GM23338 (cell line): ENCODE data around the gene CBLIF. TPM values are rescaled to one million over a fixed set of nuclear protein-coding genes. Genes with fewer than 3 reads are reported as not detected.

Experiments used
- ATAC-seq: fragments of 200-7000 bp; cut with Tn5 transposase; 3 replicates; pipeline ENCODE4 v1.9.1; 2020
- DNase-seq: peaks from one replicate; pipeline ENCODE4 v3.0.0-alpha.2; 2015; ENCODE audit warnings: low spot score
- H2AFZ ChIP-seq: fragments of 200-600 bp; sonication (generic); 2 replicates; pipeline ENCODE4 v1.8.0; 2016; ENCODE audit warnings: antibody characterized with exemption, mild to moderate bottlenecking, moderate library complexity
- H3F3A ChIP-seq: fragments of 200-600 bp; sonication (generic); replicated peaks from 2 replicates; pipeline ENCODE4 v1.8.0; 2017; ENCODE audit warnings: antibody characterized with exemption, mixed run types, low read depth
- H3K27ac ChIP-seq: fragments of 200-600 bp; sonication (generic); 2 replicates; pipeline ENCODE4 v1.6.1; 2016; ENCODE audit warnings: low read depth
- H3K27me3 ChIP-seq: fragments of 200-600 bp; sonication (generic); 2 replicates; pipeline ENCODE4 v1.8.0; 2016; ENCODE audit warnings: mild to moderate bottlenecking, mixed run types, moderate library complexity; ENCODE audit not compliant: insufficient read depth
- H3K36me3 ChIP-seq: fragments of 200-600 bp; sonication (generic); 2 replicates; pipeline ENCODE4 v1.8.0; 2016; ENCODE audit warnings: mild to moderate bottlenecking; ENCODE audit not compliant: insufficient read depth
- H3K4me1 ChIP-seq: fragments of 200-600 bp; sonication (generic); 2 replicates; pipeline ENCODE4 v1.8.0; 2016; ENCODE audit warnings: mild to moderate bottlenecking, moderate library complexity; ENCODE audit not compliant: insufficient read depth
- H3K4me2 ChIP-seq: fragments of 200-600 bp; sonication (generic); 2 replicates; pipeline ENCODE4 v1.7.1; 2017; ENCODE audit warnings: mixed run types
- H3K4me3 ChIP-seq: fragments of 200-600 bp; sonication (generic); 2 replicates; pipeline ENCODE4 v1.6.1; 2016; ENCODE audit warnings: mixed run types
- H3K79me2 ChIP-seq: fragments of 200-600 bp; sonication (generic); replicated peaks from 2 replicates; pipeline ENCODE4 v1.8.0; 2017; ENCODE audit warnings: mild to moderate bottlenecking; ENCODE audit not compliant: insufficient read depth
- H3K9me2 ChIP-seq: fragments of 200-600 bp; sonication (generic); 2 replicates; pipeline ENCODE4 v1.8.0; 2017; ENCODE audit not compliant: insufficient read depth
- H4K20me1 ChIP-seq: fragments of 200-600 bp; sonication (generic); replicated peaks from 2 replicates; pipeline ENCODE4 v1.8.0; 2017; ENCODE audit warnings: mild to moderate bottlenecking; ENCODE audit not compliant: insufficient read depth
- H3K27ac Mint-ChIP-seq: 2 replicates; pipeline ENCODE4 v1.8.0; 2020; ENCODE audit warnings: inconsistent platforms, mild to moderate bottlenecking, moderate library complexity, mixed read lengths
- H3K27me3 Mint-ChIP-seq: 3 replicates; pipeline ENCODE4 v1.8.0; 2022; ENCODE audit warnings: low read depth, mild to moderate bottlenecking, moderate library complexity, mixed read lengths, inconsistent platforms; ENCODE audit not compliant: insufficient read depth, poor library complexity
- H3K36me3 Mint-ChIP-seq: 3 replicates; pipeline ENCODE4 v1.8.0; 2021; ENCODE audit warnings: low read depth, mild to moderate bottlenecking, inconsistent platforms, moderate library complexity, mixed read lengths
- H3K4me1 Mint-ChIP-seq: 3 replicates; pipeline ENCODE4 v1.8.0; 2020; ENCODE audit warnings: mild to moderate bottlenecking, inconsistent platforms, mixed read lengths
- H3K4me3 Mint-ChIP-seq: 3 replicates; pipeline ENCODE4 v1.8.0; 2021; ENCODE audit warnings: moderate library complexity, mild to moderate bottlenecking, inconsistent platforms, mixed read lengths
- H3K9me3 Mint-ChIP-seq: 3 replicates; pipeline ENCODE4 v1.8.0; 2020; ENCODE audit warnings: moderate library complexity, mild to moderate bottlenecking, inconsistent platforms, mixed read lengths
- EZH2phosphoT487 ChIP-seq: fragments of 200-600 bp; sonication (generic); IDR thresholded peaks from one replicate; pipeline ENCODE4 v1.8.1; 2018; ENCODE audit warnings: antibody characterized with exemption; ENCODE audit not compliant: unreplicated experiment
- STAT1 ChIP-seq: IDR thresholded peaks from one replicate; pipeline ENCODE4 v1.6.1; 2016; ENCODE audit warnings: antibody characterized with exemption; ENCODE audit not compliant: unreplicated experiment
- ZNF331 ChIP-seq: fragments of 250-450 bp; sonication (Bioruptor Pico); IDR thresholded peaks from 2 replicates; pipeline ENCODE4 v1.5.0; 2020; ENCODE audit warnings: low read depth, mild to moderate bottlenecking, moderate library complexity
- polyA plus RNA-seq: library from polyadenylated mRNA; unstranded; fragments of >200 nt; fragmentation: Nextera tagmentation; extraction: Ambion mirVana; gene quantifications from 2 replicates; pipeline ENCODE4 v1.2.1, GENCODE V29; 2016
- total RNA-seq: library from RNA; depleted of rRNA; stranded (reverse); fragments of >200 nt; shearing (Covaris generic); gene quantifications from 2 replicates; pipeline ENCODE4 v1.2.3, GENCODE V29; 2014
- TF ChIP-seq, protein P1 (sequence below): fragments of 250-450 bp; sonication (Bioruptor Pico); IDR thresholded peaks from 2 replicates; pipeline ENCODE4 v1.5.0; 2020; ENCODE audit warnings: mild to moderate bottlenecking, moderate library complexity
- TF ChIP-seq, protein P2 (sequence below), 2 experiments: fragments of 200-600 bp in 1 of 2; sonication (generic) in 1 of 2; conservative IDR thresholded peaks; 2 replicates each; pipeline versions ENCODE4 v1.5.1 to v1.6.1; 2016 to 2017; ENCODE audit warnings: antibody characterized with exemption in 2 of 2, low read depth in 2 of 2, mild to moderate bottlenecking in 2 of 2, moderate library complexity in 1 of 2
- TF ChIP-seq, protein P3 (sequence below): IDR thresholded peaks from 2 replicates; pipeline ENCODE4 v1.6.1; 2016; ENCODE audit warnings: antibody characterized with exemption
- TF ChIP-seq, protein P4 (sequence below): IDR thresholded peaks from one replicate; pipeline ENCODE4 v1.6.1; 2018; ENCODE audit warnings: antibody characterized with exemption; ENCODE audit not compliant: unreplicated experiment

Gene CBLIF
- total and polyA plus RNA-seq, 2 experiments from 2014 or later = not detected

DNA sequence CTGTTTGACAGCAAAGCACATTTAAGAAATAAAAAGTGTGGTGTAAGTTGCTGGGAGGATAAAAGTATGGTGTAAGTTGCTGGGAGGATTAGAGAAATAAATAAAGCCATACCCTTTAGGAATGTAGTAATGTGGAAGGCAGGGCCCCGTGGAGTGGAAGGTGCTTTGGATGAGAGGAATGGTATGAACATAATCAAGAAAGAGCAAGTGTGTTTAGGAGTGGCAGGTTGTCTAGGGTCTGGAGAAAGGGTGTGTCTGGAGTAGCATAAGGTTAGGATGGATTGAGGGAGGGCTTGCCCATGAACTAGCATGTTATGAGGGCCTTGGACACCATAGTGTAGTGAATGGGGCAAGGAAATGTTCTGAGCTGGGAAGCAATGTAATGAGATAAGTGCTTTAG is 52.8 kb downstream of the CBLIF start (continued):
- TF ChIP-seq, protein P1, sequence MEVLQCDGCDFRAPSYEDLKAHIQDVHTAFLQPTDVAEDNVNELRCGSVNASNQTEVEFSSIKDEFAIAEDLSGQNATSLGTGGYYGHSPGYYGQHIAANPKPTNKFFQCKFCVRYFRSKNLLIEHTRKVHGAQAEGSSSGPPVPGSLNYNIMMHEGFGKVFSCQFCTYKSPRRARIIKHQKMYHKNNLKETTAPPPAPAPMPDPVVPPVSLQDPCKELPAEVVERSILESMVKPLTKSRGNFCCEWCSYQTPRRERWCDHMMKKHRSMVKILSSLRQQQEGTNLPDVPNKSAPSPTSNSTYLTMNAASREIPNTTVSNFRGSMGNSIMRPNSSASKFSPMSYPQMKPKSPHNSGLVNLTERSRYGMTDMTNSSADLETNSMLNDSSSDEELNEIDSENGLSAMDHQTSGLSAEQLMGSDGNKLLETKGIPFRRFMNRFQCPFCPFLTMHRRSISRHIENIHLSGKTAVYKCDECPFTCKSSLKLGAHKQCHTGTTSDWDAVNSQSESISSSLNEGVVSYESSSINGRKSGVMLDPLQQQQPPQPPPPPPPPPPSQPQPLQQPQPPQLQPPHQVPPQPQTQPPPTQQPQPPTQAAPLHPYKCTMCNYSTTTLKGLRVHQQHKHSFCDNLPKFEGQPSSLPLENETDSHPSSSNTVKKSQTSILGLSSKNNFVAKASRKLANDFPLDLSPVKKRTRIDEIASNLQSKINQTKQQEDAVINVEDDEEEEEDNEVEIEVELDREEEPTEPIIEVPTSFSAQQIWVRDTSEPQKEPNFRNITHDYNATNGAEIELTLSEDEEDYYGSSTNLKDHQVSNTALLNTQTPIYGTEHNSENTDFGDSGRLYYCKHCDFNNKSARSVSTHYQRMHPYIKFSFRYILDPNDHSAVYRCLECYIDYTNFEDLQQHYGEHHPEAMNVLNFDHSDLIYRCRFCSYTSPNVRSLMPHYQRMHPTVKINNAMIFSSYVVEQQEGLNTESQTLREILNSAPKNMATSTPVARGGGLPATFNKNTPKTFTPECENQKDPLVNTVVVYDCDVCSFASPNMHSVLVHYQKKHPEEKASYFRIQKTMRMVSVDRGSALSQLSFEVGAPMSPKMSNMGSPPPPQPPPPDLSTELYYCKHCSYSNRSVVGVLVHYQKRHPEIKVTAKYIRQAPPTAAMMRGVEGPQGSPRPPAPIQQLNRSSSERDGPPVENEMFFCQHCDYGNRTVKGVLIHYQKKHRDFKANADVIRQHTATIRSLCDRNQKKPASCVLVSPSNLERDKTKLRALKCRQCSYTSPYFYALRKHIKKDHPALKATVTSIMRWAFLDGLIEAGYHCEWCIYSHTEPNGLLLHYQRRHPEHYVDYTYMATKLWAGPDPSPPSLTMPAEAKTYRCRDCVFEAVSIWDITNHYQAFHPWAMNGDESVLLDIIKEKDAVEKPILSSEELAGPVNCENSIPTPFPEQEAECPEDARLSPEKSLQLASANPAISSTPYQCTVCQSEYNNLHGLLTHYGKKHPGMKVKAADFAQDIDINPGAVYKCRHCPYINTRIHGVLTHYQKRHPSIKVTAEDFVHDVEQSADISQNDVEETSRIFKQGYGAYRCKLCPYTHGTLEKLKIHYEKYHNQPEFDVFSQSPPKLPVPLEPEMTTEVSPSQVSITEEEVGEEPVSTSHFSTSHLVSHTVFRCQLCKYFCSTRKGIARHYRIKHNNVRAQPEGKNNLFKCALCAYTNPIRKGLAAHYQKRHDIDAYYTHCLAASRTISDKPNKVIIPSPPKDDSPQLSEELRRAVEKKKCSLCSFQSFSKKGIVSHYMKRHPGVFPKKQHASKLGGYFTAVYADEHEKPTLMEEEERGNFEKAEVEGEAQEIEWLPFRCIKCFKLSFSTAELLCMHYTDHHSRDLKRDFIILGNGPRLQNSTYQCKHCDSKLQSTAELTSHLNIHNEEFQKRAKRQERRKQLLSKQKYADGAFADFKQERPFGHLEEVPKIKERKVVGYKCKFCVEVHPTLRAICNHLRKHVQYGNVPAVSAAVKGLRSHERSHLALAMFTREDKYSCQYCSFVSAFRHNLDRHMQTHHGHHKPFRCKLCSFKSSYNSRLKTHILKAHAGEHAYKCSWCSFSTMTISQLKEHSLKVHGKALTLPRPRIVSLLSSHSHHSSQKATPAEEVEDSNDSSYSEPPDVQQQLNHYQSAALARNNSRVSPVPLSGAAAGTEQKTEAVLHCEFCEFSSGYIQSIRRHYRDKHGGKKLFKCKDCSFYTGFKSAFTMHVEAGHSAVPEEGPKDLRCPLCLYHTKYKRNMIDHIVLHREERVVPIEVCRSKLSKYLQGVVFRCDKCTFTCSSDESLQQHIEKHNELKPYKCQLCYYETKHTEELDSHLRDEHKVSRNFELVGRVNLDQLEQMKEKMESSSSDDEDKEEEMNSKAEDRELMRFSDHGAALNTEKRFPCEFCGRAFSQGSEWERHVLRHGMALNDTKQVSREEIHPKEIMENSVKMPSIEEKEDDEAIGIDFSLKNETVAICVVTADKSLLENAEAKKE (CRISPR knock-in tag) = no peak
- TF ChIP-seq, protein P2, sequence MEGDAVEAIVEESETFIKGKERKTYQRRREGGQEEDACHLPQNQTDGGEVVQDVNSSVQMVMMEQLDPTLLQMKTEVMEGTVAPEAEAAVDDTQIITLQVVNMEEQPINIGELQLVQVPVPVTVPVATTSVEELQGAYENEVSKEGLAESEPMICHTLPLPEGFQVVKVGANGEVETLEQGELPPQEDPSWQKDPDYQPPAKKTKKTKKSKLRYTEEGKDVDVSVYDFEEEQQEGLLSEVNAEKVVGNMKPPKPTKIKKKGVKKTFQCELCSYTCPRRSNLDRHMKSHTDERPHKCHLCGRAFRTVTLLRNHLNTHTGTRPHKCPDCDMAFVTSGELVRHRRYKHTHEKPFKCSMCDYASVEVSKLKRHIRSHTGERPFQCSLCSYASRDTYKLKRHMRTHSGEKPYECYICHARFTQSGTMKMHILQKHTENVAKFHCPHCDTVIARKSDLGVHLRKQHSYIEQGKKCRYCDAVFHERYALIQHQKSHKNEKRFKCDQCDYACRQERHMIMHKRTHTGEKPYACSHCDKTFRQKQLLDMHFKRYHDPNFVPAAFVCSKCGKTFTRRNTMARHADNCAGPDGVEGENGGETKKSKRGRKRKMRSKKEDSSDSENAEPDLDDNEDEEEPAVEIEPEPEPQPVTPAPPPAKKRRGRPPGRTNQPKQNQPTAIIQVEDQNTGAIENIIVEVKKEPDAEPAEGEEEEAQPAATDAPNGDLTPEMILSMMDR (conservative IDR thresholded peaks at IDR 0.05; ENCODE audit: low read depth in 2 of 2) = no peak
- TF ChIP-seq EZH2phosphoT487 (no peak), STAT1 (no peak)
- TF ChIP-seq, protein P3, sequence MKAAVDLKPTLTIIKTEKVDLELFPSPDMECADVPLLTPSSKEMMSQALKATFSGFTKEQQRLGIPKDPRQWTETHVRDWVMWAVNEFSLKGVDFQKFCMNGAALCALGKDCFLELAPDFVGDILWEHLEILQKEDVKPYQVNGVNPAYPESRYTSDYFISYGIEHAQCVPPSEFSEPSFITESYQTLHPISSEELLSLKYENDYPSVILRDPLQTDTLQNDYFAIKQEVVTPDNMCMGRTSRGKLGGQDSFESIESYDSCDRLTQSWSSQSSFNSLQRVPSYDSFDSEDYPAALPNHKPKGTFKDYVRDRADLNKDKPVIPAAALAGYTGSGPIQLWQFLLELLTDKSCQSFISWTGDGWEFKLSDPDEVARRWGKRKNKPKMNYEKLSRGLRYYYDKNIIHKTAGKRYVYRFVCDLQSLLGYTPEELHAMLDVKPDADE = no peak

DNA sequence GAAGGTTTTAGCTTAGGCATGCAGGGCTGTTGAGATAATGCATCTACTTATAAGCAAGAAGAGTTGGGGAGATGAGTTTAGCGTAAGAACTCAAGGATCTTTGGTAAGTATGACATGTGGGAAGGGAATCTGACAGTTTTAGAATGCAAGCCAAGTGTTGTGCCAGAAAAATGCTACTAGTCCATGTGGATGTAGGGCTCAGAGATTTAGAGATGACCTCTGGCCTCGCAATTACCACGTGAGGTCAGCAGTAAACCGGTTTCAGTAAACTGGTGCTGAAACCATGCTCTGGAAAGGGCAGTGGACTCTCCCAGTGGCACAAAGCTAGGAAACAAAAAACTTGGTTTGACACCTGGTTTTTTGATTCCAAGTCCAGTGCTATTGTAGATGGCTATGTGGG is 53.7 kb downstream of the CBLIF start:
- H3K4me3 ChIP-seq = no peak overlapping the region
- H3K36me3 ChIP-seq = peaks cover 31% of the 10 kb centered on the region
- peaks cover 68% of the 10 kb centered on the region for H3K36me3 Mint-ChIP-seq
- peaks cover 8% of the 10 kb centered on the region; the same call in 1 of the 2 replicates for H4K20me1 ChIP-seq
- no peaks in the 10 kb centered on the region for H3F3A ChIP-seq
- H3K4me2 ChIP-seq = no peak overlapping the region
- H3K9me2 ChIP-seq = no peaks in the 10 kb centered on the region
- DNase-seq (no peak), ATAC-seq (no peak)
- no peak overlapping the region for H2AFZ ChIP-seq
- H3K27me3 Mint-ChIP-seq = peaks cover under 1% of the 10 kb centered on the region
- no peaks in the 10 kb centered on the region; the same call in 2 of the 3 replicates for H3K9me3 Mint-ChIP-seq
- no peaks in the 10 kb centered on the region; the same call in 1 of the 2 replicates for H3K79me2 ChIP-seq
- H3K27me3 ChIP-seq = no peaks in the 10 kb centered on the region
- no peaks in the 10 kb centered on the region for H3K4me1 ChIP-seq
- no peak overlapping the region for H3K27ac ChIP-seq
- H3K4me1 Mint-ChIP-seq = no peaks in the 10 kb centered on the region
- no peak overlapping the region for H3K4me3 Mint-ChIP-seq
- H3K27ac Mint-ChIP-seq = no peak overlapping the region
- TF ChIP-seq, protein P3 = no peak
- TF ChIP-seq, protein P4, sequence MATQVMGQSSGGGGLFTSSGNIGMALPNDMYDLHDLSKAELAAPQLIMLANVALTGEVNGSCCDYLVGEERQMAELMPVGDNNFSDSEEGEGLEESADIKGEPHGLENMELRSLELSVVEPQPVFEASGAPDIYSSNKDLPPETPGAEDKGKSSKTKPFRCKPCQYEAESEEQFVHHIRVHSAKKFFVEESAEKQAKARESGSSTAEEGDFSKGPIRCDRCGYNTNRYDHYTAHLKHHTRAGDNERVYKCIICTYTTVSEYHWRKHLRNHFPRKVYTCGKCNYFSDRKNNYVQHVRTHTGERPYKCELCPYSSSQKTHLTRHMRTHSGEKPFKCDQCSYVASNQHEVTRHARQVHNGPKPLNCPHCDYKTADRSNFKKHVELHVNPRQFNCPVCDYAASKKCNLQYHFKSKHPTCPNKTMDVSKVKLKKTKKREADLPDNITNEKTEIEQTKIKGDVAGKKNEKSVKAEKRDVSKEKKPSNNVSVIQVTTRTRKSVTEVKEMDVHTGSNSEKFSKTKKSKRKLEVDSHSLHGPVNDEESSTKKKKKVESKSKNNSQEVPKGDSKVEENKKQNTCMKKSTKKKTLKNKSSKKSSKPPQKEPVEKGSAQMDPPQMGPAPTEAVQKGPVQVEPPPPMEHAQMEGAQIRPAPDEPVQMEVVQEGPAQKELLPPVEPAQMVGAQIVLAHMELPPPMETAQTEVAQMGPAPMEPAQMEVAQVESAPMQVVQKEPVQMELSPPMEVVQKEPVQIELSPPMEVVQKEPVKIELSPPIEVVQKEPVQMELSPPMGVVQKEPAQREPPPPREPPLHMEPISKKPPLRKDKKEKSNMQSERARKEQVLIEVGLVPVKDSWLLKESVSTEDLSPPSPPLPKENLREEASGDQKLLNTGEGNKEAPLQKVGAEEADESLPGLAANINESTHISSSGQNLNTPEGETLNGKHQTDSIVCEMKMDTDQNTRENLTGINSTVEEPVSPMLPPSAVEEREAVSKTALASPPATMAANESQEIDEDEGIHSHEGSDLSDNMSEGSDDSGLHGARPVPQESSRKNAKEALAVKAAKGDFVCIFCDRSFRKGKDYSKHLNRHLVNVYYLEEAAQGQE = no peak
- TF ChIP-seq EZH2phosphoT487 = no peak
- no peak for TF ChIP-seq ZNF331 (CRISPR knock-in tag)
